ENCODE results near the gene SLC43A3. TPM values are rescaled to one million over a fixed set of nuclear protein-coding genes. Genes with fewer than 3 reads are reported as not detected.
A peak's percentile ranks its signal among the peaks of the same experiment; 100 is the strongest.

Gene SLC43A3
- total RNA-seq, 2 donors from 2014 or later: 23.1 to 30.0 TPM

- Histone ChIP-seq H3K27me3 (no peaks in the 10 kb centered on the region), H3K9me3 (no peaks in the 10 kb centered on the region), H3K4me1 (no peaks in the 10 kb centered on the region), H3K4me3 (no peak overlapping the region), H3K27ac (no peak overlapping the region), H3K36me3 (replicated peaks in 1 of 2; ENCODE audit: insufficient read depth in 1 of 2, low read depth in 2 of 2) (no peaks in the 10 kb centered on the region)
- TF ChIP-seq, protein P1, sequence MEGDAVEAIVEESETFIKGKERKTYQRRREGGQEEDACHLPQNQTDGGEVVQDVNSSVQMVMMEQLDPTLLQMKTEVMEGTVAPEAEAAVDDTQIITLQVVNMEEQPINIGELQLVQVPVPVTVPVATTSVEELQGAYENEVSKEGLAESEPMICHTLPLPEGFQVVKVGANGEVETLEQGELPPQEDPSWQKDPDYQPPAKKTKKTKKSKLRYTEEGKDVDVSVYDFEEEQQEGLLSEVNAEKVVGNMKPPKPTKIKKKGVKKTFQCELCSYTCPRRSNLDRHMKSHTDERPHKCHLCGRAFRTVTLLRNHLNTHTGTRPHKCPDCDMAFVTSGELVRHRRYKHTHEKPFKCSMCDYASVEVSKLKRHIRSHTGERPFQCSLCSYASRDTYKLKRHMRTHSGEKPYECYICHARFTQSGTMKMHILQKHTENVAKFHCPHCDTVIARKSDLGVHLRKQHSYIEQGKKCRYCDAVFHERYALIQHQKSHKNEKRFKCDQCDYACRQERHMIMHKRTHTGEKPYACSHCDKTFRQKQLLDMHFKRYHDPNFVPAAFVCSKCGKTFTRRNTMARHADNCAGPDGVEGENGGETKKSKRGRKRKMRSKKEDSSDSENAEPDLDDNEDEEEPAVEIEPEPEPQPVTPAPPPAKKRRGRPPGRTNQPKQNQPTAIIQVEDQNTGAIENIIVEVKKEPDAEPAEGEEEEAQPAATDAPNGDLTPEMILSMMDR (IDR thresholded peaks at IDR 0.05): no peak
- no peak for TF ChIP-seq POLR2A (IDR thresholded peaks at IDR 0.05)
- DNase-seq (no peak), ATAC-seq (no peak)
- 65 to 88% methylated on average over 2 of the region's 2 CpGs for WGBS, 2 donors
- intact Hi-C loops (cut with DNase I): no loop called here
Measured at GRCh38 chr11:57391539-57391938, 35.4 kb downstream of the SLC43A3 start.

DNA sequence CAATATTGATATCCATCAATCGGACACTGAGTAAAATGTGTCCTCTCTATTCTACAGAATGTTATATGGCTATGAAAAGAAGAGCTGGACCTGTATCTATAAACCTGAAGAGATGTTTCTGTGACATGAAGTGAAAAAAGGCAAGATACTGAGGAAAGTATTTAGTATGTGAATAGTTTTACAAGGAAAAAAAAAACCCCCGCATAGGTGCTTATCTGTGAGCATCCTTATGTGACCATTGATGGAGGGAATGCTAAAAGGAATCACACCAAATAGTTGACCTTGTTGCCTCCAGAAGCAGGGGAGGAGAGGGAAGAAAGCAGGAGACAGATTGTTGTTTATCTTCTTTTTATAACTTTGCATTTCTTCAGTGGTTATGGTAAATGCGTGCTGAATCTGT is 35.8 kb downstream of the SLC43A3 start:
- Histone ChIP-seq H3K4me1 (no peaks in the 10 kb centered on the region), H3K9me3 (no peaks in the 10 kb centered on the region), H3K36me3 (replicated peaks in 1 of 2; ENCODE audit: insufficient read depth in 1 of 2, low read depth in 2 of 2) (no peaks in the 10 kb centered on the region), H3K27me3 (no peaks in the 10 kb centered on the region), H3K4me3 (no peak overlapping the region), H3K27ac (no peak overlapping the region)
- 78 to 85% methylated on average over 3 of the region's 3 CpGs for WGBS, 2 donors
- intact Hi-C loops (cut with DNase I): no loop called here
- no peak for ATAC-seq
- DNase-seq: no peak
- no peak for TF ChIP-seq POLR2A (IDR thresholded peaks at IDR 0.05)
- TF ChIP-seq, protein P1 (IDR thresholded peaks at IDR 0.05): no peak

GRCh38 chr11:57390535-57390934 is 36.4 kb downstream of the SLC43A3 start, which contains the start of gene PRG2:
Gene PRG2 (minus strand): TSS chr11:57390650. CDS start chr11:57389944, 706 bp downstream.
- Histone ChIP-seq H3K4me3 (no peak within 1 kb of the TSS), H3K9me3 (no peaks in the 10 kb centered on the region), H3K27me3 (no peaks in the 10 kb centered on the region), H3K36me3 (replicated peaks in 1 of 2; ENCODE audit: insufficient read depth in 1 of 2, low read depth in 2 of 2) (no peaks in the 10 kb centered on the region), H3K27ac (no peak within 1 kb of the TSS), H3K4me1 (no peaks in the 10 kb centered on the region)
- intact Hi-C loops (cut with DNase I): no loop called here
- DNase-seq (no peak), ATAC-seq (no peak)
- 68 to 79% methylated on average over 2 of the region's 2 CpGs for WGBS, 2 donors
- TF ChIP-seq POLR2A (IDR thresholded peaks at IDR 0.05): no peak
- TF ChIP-seq, protein P1 (IDR thresholded peaks at IDR 0.05): no peak

GRCh38 chr11:57387289-57388030 is 39.5 kb downstream of the SLC43A3 start:
- DNase-seq: peak in 1 of 4 donors; percentile 23

More at GRCh38 chr11:57387289-57388030, 39.5 kb downstream of the SLC43A3 start:
- intact Hi-C loops (cut with DNase I): no loop called here
- Histone ChIP-seq H3K4me1 (no peaks in the 10 kb centered on the region), H3K27ac (no peak overlapping the region), H3K9me3 (no peaks in the 10 kb centered on the region), H3K27me3 (no peaks in the 10 kb centered on the region), H3K36me3 (replicated peaks in 1 of 2; ENCODE audit: insufficient read depth in 1 of 2, low read depth in 2 of 2) (no peaks in the 10 kb centered on the region), H3K4me3 (no peak overlapping the region)
- TF ChIP-seq, protein P1 (IDR thresholded peaks at IDR 0.05): no peak
- TF ChIP-seq POLR2A (IDR thresholded peaks at IDR 0.05): no peak
- 59 to 82% methylated on average over 13 to 15 of the region's 16 CpGs for WGBS, 2 donors
- no peak for ATAC-seq

All from body of pancreas (tissue), 4 donors.